ENCODE data around the gene NBEA.

The NBEA gene

DNA sequence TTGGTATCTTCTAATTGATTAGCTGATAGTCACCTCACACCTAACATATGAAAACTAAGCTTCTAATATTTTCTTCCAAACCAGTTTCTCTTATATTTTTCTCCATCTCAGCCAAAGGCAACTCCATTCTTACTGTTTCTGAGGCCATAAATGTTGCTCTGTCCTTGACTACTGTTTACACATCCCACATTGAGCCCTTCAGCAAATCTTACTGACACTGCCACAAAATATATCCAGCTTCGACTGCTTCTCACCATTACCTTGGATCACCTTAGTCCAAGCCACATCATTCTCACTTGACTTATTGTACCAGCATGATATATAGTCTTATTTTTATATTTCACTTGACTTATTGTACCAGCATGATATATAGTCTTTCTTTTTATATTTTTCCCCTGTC lies 412.8 kb downstream of the NBEA start:
- TF ChIP-seq, protein P1, sequence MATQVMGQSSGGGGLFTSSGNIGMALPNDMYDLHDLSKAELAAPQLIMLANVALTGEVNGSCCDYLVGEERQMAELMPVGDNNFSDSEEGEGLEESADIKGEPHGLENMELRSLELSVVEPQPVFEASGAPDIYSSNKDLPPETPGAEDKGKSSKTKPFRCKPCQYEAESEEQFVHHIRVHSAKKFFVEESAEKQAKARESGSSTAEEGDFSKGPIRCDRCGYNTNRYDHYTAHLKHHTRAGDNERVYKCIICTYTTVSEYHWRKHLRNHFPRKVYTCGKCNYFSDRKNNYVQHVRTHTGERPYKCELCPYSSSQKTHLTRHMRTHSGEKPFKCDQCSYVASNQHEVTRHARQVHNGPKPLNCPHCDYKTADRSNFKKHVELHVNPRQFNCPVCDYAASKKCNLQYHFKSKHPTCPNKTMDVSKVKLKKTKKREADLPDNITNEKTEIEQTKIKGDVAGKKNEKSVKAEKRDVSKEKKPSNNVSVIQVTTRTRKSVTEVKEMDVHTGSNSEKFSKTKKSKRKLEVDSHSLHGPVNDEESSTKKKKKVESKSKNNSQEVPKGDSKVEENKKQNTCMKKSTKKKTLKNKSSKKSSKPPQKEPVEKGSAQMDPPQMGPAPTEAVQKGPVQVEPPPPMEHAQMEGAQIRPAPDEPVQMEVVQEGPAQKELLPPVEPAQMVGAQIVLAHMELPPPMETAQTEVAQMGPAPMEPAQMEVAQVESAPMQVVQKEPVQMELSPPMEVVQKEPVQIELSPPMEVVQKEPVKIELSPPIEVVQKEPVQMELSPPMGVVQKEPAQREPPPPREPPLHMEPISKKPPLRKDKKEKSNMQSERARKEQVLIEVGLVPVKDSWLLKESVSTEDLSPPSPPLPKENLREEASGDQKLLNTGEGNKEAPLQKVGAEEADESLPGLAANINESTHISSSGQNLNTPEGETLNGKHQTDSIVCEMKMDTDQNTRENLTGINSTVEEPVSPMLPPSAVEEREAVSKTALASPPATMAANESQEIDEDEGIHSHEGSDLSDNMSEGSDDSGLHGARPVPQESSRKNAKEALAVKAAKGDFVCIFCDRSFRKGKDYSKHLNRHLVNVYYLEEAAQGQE (IDR thresholded peaks at IDR 0.05; ENCODE audit: low read depth) = no peak
- TF ChIP-seq TCF12 (IDR thresholded peaks at IDR 0.05; ENCODE audit: low read depth) (no peak), EGR1 (IDR thresholded peaks at IDR 0.05) (no peak), ZBTB7A (IDR thresholded peaks at IDR 0.05; ENCODE audit: low read depth) (no peak), EP300 (IDR thresholded peaks at IDR 0.05; ENCODE audit: borderline replicate concordance) (no peak), MAX (IDR thresholded peaks at IDR 0.05) (no peak), CREB1 (IDR thresholded peaks at IDR 0.05; ENCODE audit: low read depth) (no peak), CEBPB (IDR thresholded peaks at IDR 0.05) (no peak), TAF1 (IDR thresholded peaks at IDR 0.05; ENCODE audit: low read depth) (no peak), YY1 (IDR thresholded peaks at IDR 0.05; ENCODE audit: low read depth) (no peak), RAD21 (IDR thresholded peaks at IDR 0.05; ENCODE audit: low read depth) (no peak), NFIC (IDR thresholded peaks at IDR 0.05) (no peak), FOXM1 (IDR thresholded peaks at IDR 0.05; ENCODE audit: borderline replicate concordance, low read depth) (no peak), TEAD4 (IDR thresholded peaks at IDR 0.05) (no peak)
- TF ChIP-seq, protein P2, sequence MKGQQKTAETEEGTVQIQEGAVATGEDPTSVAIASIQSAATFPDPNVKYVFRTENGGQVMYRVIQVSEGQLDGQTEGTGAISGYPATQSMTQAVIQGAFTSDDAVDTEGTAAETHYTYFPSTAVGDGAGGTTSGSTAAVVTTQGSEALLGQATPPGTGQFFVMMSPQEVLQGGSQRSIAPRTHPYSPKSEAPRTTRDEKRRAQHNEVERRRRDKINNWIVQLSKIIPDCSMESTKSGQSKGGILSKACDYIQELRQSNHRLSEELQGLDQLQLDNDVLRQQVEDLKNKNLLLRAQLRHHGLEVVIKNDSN (IDR thresholded peaks at IDR 0.05) = no peak

- no peak for TF ChIP-seq EP300 (IDR thresholded peaks at IDR 0.05; ENCODE audit: borderline replicate concordance)
- TF ChIP-seq EGR1 (IDR thresholded peaks at IDR 0.05) = no peak
- TF ChIP-seq, protein P1 (IDR thresholded peaks at IDR 0.05; ENCODE audit: low read depth) = no peak
- TF ChIP-seq TAF1 (IDR thresholded peaks at IDR 0.05; ENCODE audit: low read depth) = no peak
- no peak for TF ChIP-seq YY1 (IDR thresholded peaks at IDR 0.05; ENCODE audit: low read depth)
- no peak for TF ChIP-seq TCF12 (IDR thresholded peaks at IDR 0.05; ENCODE audit: low read depth)
- no peak for TF ChIP-seq FOXM1 (IDR thresholded peaks at IDR 0.05; ENCODE audit: borderline replicate concordance, low read depth)
- TF ChIP-seq RAD21 (IDR thresholded peaks at IDR 0.05; ENCODE audit: low read depth) = no peak
- TF ChIP-seq CEBPB (IDR thresholded peaks at IDR 0.05) = no peak
- TF ChIP-seq NFIC (IDR thresholded peaks at IDR 0.05) = no peak
- no peak for TF ChIP-seq MAX (IDR thresholded peaks at IDR 0.05)
- no peak for TF ChIP-seq TEAD4 (IDR thresholded peaks at IDR 0.05)
- no peak for TF ChIP-seq CREB1 (IDR thresholded peaks at IDR 0.05; ENCODE audit: low read depth)
- TF ChIP-seq, protein P2 (IDR thresholded peaks at IDR 0.05) = no peak
- no peak for TF ChIP-seq ZBTB7A (IDR thresholded peaks at IDR 0.05; ENCODE audit: low read depth)
These were observed 414.5 kb downstream of the NBEA start for GRCh38 chr13:35356572-35356971.

- TF ChIP-seq TCF12 (IDR thresholded peaks at IDR 0.05; ENCODE audit: low read depth) (no peak), YY1 (IDR thresholded peaks at IDR 0.05; ENCODE audit: low read depth) (no peak), TEAD4 (IDR thresholded peaks at IDR 0.05) (no peak), TAF1 (IDR thresholded peaks at IDR 0.05; ENCODE audit: low read depth) (no peak), ZBTB7A (IDR thresholded peaks at IDR 0.05; ENCODE audit: low read depth) (no peak), CEBPB (IDR thresholded peaks at IDR 0.05) (no peak)
- TF ChIP-seq, protein P2 (IDR thresholded peaks at IDR 0.05) = no peak
These were observed 423.8 kb downstream of the NBEA start for GRCh38 chr13:35365883-35366282.

DNA sequence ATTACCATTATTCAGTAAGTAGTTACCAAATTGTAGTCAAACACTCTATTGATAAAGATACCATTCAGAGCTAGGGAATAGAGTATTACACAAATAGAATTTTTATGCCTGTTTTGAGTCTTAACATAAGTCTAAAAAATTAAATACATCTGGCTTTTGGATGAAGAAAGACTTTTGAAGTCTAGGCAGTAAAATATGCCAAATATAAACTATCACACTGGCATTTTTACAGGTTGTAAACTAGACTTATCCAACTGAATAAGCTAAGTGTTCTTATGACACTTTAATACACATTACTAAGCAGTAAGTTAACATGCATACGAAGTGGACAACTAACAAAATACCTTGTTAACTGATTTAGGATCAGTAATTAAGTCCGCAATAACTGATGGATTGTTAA lies 425.5 kb downstream of the NBEA start:
- TF ChIP-seq RAD21 (IDR thresholded peaks at IDR 0.05; ENCODE audit: low read depth) = no peak
- TF ChIP-seq MAX (IDR thresholded peaks at IDR 0.05) = no peak
- TF ChIP-seq EGR1 (IDR thresholded peaks at IDR 0.05) = no peak
- TF ChIP-seq YY1 (IDR thresholded peaks at IDR 0.05; ENCODE audit: low read depth) = no peak
- no peak for TF ChIP-seq FOXM1 (IDR thresholded peaks at IDR 0.05; ENCODE audit: borderline replicate concordance, low read depth)
- TF ChIP-seq ZBTB7A (IDR thresholded peaks at IDR 0.05; ENCODE audit: low read depth) = no peak
- no peak for TF ChIP-seq TEAD4 (IDR thresholded peaks at IDR 0.05)
- TF ChIP-seq EP300 (IDR thresholded peaks at IDR 0.05; ENCODE audit: borderline replicate concordance) = no peak
- TF ChIP-seq, protein P2 (IDR thresholded peaks at IDR 0.05) = no peak
- no peak for TF ChIP-seq TAF1 (IDR thresholded peaks at IDR 0.05; ENCODE audit: low read depth)
- TF ChIP-seq TCF12 (IDR thresholded peaks at IDR 0.05; ENCODE audit: low read depth) = no peak
- no peak for TF ChIP-seq NFIC (IDR thresholded peaks at IDR 0.05)
- TF ChIP-seq CREB1 (IDR thresholded peaks at IDR 0.05; ENCODE audit: low read depth) = no peak

- TF ChIP-seq TCF12 (IDR thresholded peaks at IDR 0.05; ENCODE audit: low read depth) (no peak), TAF1 (IDR thresholded peaks at IDR 0.05; ENCODE audit: low read depth) (no peak), EP300 (IDR thresholded peaks at IDR 0.05; ENCODE audit: borderline replicate concordance) (no peak), ZBTB7A (IDR thresholded peaks at IDR 0.05; ENCODE audit: low read depth) (no peak), CREB1 (IDR thresholded peaks at IDR 0.05; ENCODE audit: low read depth) (no peak), FOXM1 (IDR thresholded peaks at IDR 0.05; ENCODE audit: borderline replicate concordance, low read depth) (no peak)
- TF ChIP-seq, protein P1 (IDR thresholded peaks at IDR 0.05; ENCODE audit: low read depth) = no peak
These were observed 436.9 kb downstream of the NBEA start for GRCh38 chr13:35378939-35379338.

Measured in Ishikawa (cell line).